CD14-positive monocyte (primary cell): ENCODE data around the gene CD3E. TPM values are rescaled to one million over a fixed set of nuclear protein-coding genes. Genes with fewer than 3 reads are reported as not detected.
A peak's percentile ranks its signal among the peaks of the same experiment; 100 is the strongest.

Experiments used
- DNase-seq, 3 donors: peaks; one replicate each; pipeline ENCODE4 v3.0.0-alpha.2; 2011 to 2022
- H2AFZ ChIP-seq: 2 replicates; pipeline ENCODE4 v1.6.0; 2012; ENCODE audit warnings: mild to moderate bottlenecking, low read depth, low read length, inconsistent platforms; ENCODE audit not compliant: insufficient read depth, poor library complexity, severe bottlenecking
- H3K27ac ChIP-seq, 2 donors: 1 replicate in 1 of 2; 2 replicates in 1 of 2; pipeline ENCODE4 v1.5.1; 2012 to 2013; ENCODE audit warnings: low read length in 2 of 2, control low read depth in 1 of 2, inconsistent platforms in 1 of 2, low read depth in 1 of 2, mild to moderate bottlenecking in 1 of 2
- H3K27me3 ChIP-seq, 2 donors: one replicate each; pipeline versions ENCODE4 v1.6.0 to v1.6.1; 2011 to 2013; ENCODE audit warnings: low read length in 2 of 2; ENCODE audit not compliant: control insufficient read depth in 2 of 2, insufficient read depth in 2 of 2
- H3K36me3 ChIP-seq, 2 donors: replicated peaks in 1 of 2; 1 replicate in 1 of 2; 2 replicates in 1 of 2; pipeline versions ENCODE4 v1.5.1 to v1.6.1; 2012 to 2013; ENCODE audit warnings: low read length in 2 of 2, control low read depth in 1 of 2, inconsistent platforms in 1 of 2, mild to moderate bottlenecking in 1 of 2; ENCODE audit not compliant: insufficient read depth in 2 of 2, control insufficient read depth in 1 of 2
- H3K4me1 ChIP-seq, 2 donors: 1 replicate in 1 of 2; 2 replicates in 1 of 2; pipeline versions ENCODE4 v1.5.1 to v1.6.1; 2012 to 2013; ENCODE audit warnings: low read length in 2 of 2, control low read depth in 1 of 2, inconsistent platforms in 1 of 2, mild to moderate bottlenecking in 1 of 2, moderate library complexity in 1 of 2; ENCODE audit not compliant: insufficient read depth in 2 of 2, control insufficient read depth in 1 of 2
- H3K4me2 ChIP-seq: replicated peaks from 2 replicates; pipeline ENCODE3; 2012; ENCODE audit warnings: low read length, moderate library complexity, mild to moderate bottlenecking; ENCODE audit not compliant: poor library complexity, severe bottlenecking; ENCODE audit errors: extremely low read depth
- H3K4me3 ChIP-seq, 3 experiments: fragments of 200-600 bp in 1 of 3; sonication (generic) in 1 of 3; replicated peaks in 1 of 3; 1 replicate in 2 of 3; 2 replicates in 1 of 3; pipeline ENCODE4 v1.5.1; 2011 to 2013; ENCODE audit warnings: low read length in 3 of 3, mild to moderate bottlenecking in 3 of 3, control low read depth in 2 of 3, low read depth in 2 of 3, inconsistent platforms in 1 of 3, moderate library complexity in 1 of 3
- H3K79me2 ChIP-seq: 2 replicates; pipeline ENCODE4 v1.6.0; 2012; ENCODE audit warnings: mild to moderate bottlenecking, control low read depth, inconsistent platforms, low read length, moderate library complexity; ENCODE audit not compliant: insufficient read depth
- H3K9ac ChIP-seq: 2 replicates; pipeline ENCODE4 v1.6.0; 2017; ENCODE audit warnings: low read length, mild to moderate bottlenecking; ENCODE audit not compliant: insufficient read depth, poor library complexity, severe bottlenecking
- H3K9me3 ChIP-seq, 2 donors: replicated peaks in 1 of 2; 1 replicate in 1 of 2; 2 replicates in 1 of 2; pipeline versions ENCODE4 v1.5.1 to v1.6.1; 2012 to 2013; ENCODE audit warnings: low read length in 2 of 2, control low read depth in 1 of 2; ENCODE audit not compliant: control insufficient read depth in 1 of 2, insufficient read depth in 1 of 2
- H4K20me1 ChIP-seq: 2 replicates; pipeline ENCODE4 v1.6.0; 2012; ENCODE audit warnings: mild to moderate bottlenecking, low read length, control low read depth, moderate library complexity; ENCODE audit not compliant: insufficient read depth
- H3K27ac Mint-ChIP-seq, 7 donors: one replicate each; pipeline ENCODE4 v1.8.0; 2020; ENCODE audit warnings: mild to moderate bottlenecking in 7 of 7, mixed read lengths in 7 of 7, moderate library complexity in 6 of 7, inconsistent platforms in 2 of 7
- H3K27me3 Mint-ChIP-seq, 3 donors: one replicate each; pipeline ENCODE4 v1.8.0; 2021 to 2022; ENCODE audit warnings: low read depth in 3 of 3, mild to moderate bottlenecking in 3 of 3, mixed read lengths in 3 of 3, moderate library complexity in 3 of 3, inconsistent platforms in 1 of 3
- H3K36me3 Mint-ChIP-seq, 2 donors: one replicate each; pipeline ENCODE4 v1.8.0; 2020; ENCODE audit warnings: mixed read lengths in 2 of 2, inconsistent platforms in 1 of 2, mild to moderate bottlenecking in 1 of 2
- H3K4me1 Mint-ChIP-seq: one replicate; pipeline ENCODE4 v1.8.0; 2020; ENCODE audit warnings: mild to moderate bottlenecking, mixed read lengths
- H3K4me3 Mint-ChIP-seq, 2 donors: one replicate each; pipeline ENCODE4 v1.8.0; 2020; ENCODE audit warnings: mild to moderate bottlenecking in 2 of 2, mixed read lengths in 2 of 2, moderate library complexity in 1 of 2
- H3K9me3 Mint-ChIP-seq, 7 donors: one replicate each; pipeline ENCODE4 v1.8.0; 2020 to 2022; ENCODE audit warnings: mixed read lengths in 7 of 7, mild to moderate bottlenecking in 6 of 7, moderate library complexity in 6 of 7, inconsistent platforms in 2 of 7
- WGBS: methylation state at CpG from one replicate; pipeline ENCODE4 v1.1.5; 2013; ENCODE audit warnings: missing lambda C conversion rate; ENCODE audit not compliant: insufficient coverage; 5-methylcytosine and 5-hydroxymethylcytosine counted together
- intact Hi-C, 2 donors: fragments of 100-400 bp; cut with micrococcal nuclease; formaldehyde crosslinking; loops; one replicate each; pipeline versions ENCODE4 v1.15.0 to v1.15.1; 2023
- polyA plus RNA-seq, 3 donors: library from polyadenylated mRNA; depleted of rRNA in 1 of 3; unstranded in 2 of 3; stranded (reverse) in 1 of 3; fragments of 300-500 nt in 2 of 3; fragments of >200 nt in 1 of 3; fragmentation: Illumina TruSeq in 2 of 3; gene quantifications; 1 replicate in 2 of 3; 2 replicates in 1 of 3; pipeline ENCODE4 v1.2.3, GENCODE V29; 2012 to 2021
- TF ChIP-seq, protein P1 (sequence below): fragments of 200-600 bp; IDR thresholded peaks from one replicate; pipeline ENCODE4 v1.8.0; 2022; ENCODE audit warnings: antibody characterized with exemption, mild to moderate bottlenecking

Gene CD3E
- polyA plus RNA-seq, 3 donors = 0.12 to 1.6 (median 1.5) TPM

DNA sequence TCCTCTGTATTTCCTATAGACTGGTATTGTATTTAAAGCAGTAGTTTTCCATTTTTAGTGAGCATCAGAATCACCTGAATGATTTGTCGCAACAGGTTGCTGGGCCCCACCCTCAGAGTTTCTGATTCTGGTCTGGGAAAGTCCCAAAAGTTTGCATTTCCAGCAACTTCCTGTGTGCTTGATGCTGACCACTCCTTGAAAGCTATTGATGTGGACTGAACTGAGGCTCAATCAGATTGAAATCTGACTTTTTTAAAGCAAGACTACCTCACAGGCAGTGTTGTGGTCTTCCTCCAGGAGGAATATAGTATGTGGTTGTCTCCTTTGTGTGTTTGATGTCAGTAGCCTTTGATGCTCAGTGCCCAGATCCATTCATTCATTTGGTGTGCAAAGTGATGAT is 23.2 kb upstream of the CD3E start:
- intact Hi-C loops = no loop called here
- Histone ChIP-seq H3K4me1 (peaks cover 4 to 17% of the 10 kb centered on the region in 2 donors), H3K9ac (no peak overlapping the region), H3K27ac (no peak overlapping the region), H2AFZ (no peak overlapping the region), H3K4me2 (no peak overlapping the region), H4K20me1 (no peaks in the 10 kb centered on the region), H3K36me3 (no peaks in the 10 kb centered on the region), H3K79me2 (no peaks in the 10 kb centered on the region), H3K9me3 (no peaks in the 10 kb centered on the region), H3K27me3 (no peaks in the 10 kb centered on the region), H3K4me3 (no peak overlapping the region)
- peaks cover 4% of the 10 kb centered on the region for H3K4me1 Mint-ChIP-seq
- no peak for DNase-seq
- peaks cover 0 to 2% (median 0%) of the 10 kb centered on the region in 7 donors for H3K9me3 Mint-ChIP-seq
- H3K27ac Mint-ChIP-seq = no peak overlapping the region
- no peak overlapping the region for H3K4me3 Mint-ChIP-seq
- peaks cover 0 to 2% (median 0%) of the 10 kb centered on the region in 3 donors for H3K27me3 Mint-ChIP-seq
- TF ChIP-seq, protein P1, sequence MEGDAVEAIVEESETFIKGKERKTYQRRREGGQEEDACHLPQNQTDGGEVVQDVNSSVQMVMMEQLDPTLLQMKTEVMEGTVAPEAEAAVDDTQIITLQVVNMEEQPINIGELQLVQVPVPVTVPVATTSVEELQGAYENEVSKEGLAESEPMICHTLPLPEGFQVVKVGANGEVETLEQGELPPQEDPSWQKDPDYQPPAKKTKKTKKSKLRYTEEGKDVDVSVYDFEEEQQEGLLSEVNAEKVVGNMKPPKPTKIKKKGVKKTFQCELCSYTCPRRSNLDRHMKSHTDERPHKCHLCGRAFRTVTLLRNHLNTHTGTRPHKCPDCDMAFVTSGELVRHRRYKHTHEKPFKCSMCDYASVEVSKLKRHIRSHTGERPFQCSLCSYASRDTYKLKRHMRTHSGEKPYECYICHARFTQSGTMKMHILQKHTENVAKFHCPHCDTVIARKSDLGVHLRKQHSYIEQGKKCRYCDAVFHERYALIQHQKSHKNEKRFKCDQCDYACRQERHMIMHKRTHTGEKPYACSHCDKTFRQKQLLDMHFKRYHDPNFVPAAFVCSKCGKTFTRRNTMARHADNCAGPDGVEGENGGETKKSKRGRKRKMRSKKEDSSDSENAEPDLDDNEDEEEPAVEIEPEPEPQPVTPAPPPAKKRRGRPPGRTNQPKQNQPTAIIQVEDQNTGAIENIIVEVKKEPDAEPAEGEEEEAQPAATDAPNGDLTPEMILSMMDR = no peak
- H3K36me3 Mint-ChIP-seq = no peaks in the 10 kb centered on the region
- WGBS = 92% methylated on average over 1 of the region's 1 CpG

DNA sequence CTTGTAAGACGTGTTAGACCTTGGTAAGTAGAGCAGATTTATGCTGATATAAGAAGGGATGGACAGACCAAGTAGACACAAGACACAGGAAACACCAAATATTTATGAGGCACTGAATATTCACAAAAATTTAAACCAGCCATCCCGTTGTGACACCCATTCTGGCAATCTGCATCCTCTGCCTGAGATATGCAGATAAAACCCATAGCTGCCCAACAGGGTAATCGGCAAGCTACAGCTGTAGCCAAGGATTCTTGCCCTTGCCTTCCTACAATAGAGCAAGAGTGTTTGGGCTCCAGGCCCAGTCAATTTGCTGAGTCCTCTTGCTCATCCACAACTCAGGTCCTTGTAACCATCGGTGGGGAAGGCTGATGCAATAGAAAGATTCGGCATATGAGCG is 21.9 kb upstream of the CD3E start:
- no peak overlapping the region for H3K4me3 ChIP-seq
- no peak overlapping the region for H3K27ac ChIP-seq
- H3K79me2 ChIP-seq = no peaks in the 10 kb centered on the region
- H3K27me3 Mint-ChIP-seq = peaks cover 0 to 2% (median 0%) of the 10 kb centered on the region in 3 donors
- peaks cover 4 to 17% of the 10 kb centered on the region in 2 donors for H3K4me1 ChIP-seq
- no peak overlapping the region for H3K4me3 Mint-ChIP-seq
- H3K9ac ChIP-seq = no peak overlapping the region
- peaks cover 0 to 2% (median 0%) of the 10 kb centered on the region in 7 donors for H3K9me3 Mint-ChIP-seq
- peaks cover 4% of the 10 kb centered on the region for H3K4me1 Mint-ChIP-seq
- no peak overlapping the region for H3K4me2 ChIP-seq
- DNase-seq = peak in 2 of 3 donors; percentile 32 to 34
- intact Hi-C loops = no loop called here
- H2AFZ ChIP-seq = no peak overlapping the region
- H3K36me3 ChIP-seq = no peaks in the 10 kb centered on the region
- TF ChIP-seq, protein P1 = no peak
- no peaks in the 10 kb centered on the region for H4K20me1 ChIP-seq
- no peaks in the 10 kb centered on the region for H3K27me3 ChIP-seq
- no peaks in the 10 kb centered on the region for H3K36me3 Mint-ChIP-seq
- H3K9me3 ChIP-seq = no peaks in the 10 kb centered on the region
- 63% methylated on average over 1 of the region's 6 CpGs for WGBS
- H3K27ac Mint-ChIP-seq = no peak overlapping the region
